HepG2 (cell line): ENCODE measurements around the gene GNG13.

ENCODE experiments used
- ATF7 ChIP-seq, 2 experiments: fragments of 450-650 bp in 1 of 2; sonication (generic) in 1 of 2; formaldehyde crosslinking in 1 of 2; IDR thresholded peaks; 2 replicates each; pipeline versions ENCODE4 v1.4.0 to v1.6.1; 2016 to 2020; ENCODE audit warnings: antibody characterized with exemption in 1 of 2, mild to moderate bottlenecking in 1 of 2, missing genetic modification reagents in 1 of 2
- FOXA1 ChIP-seq, 2 experiments: fragments of 450-650 bp in 1 of 2; sonication (generic) in 1 of 2; formaldehyde crosslinking in 1 of 2; IDR thresholded peaks; 2 replicates each; pipeline versions ENCODE4 v1.4.0 to v1.6.1; 2016 to 2020; ENCODE audit warnings: missing genetic modification reagents in 1 of 2
- FOXJ3 ChIP-seq: sonication (generic); formaldehyde crosslinking; IDR thresholded peaks from 2 replicates; pipeline ENCODE4 v1.4.0; 2020; ENCODE audit warnings: missing genetic modification reagents, mild to moderate bottlenecking, borderline replicate concordance
- FOXK2 ChIP-seq: fragments of 450-650 bp; IDR thresholded peaks from 2 replicates; pipeline ENCODE4 v1.6.1; 2016
- KLF6 ChIP-seq: IDR thresholded peaks from 2 replicates; pipeline ENCODE4 v1.8.0; 2016; ENCODE audit warnings: missing biosample characterization, missing genetic modification reagents
- MYC ChIP-seq: sonication (generic); formaldehyde crosslinking; IDR thresholded peaks from 2 replicates; pipeline ENCODE4 v1.9.0; 2021; ENCODE audit warnings: missing genetic modification reagents, borderline replicate concordance
- POLR2A ChIP-seq, 2 experiments: IDR thresholded peaks; 2 replicates each; pipeline ENCODE4 v1.6.1; 2011; ENCODE audit warnings: low read depth in 2 of 2, low read length in 2 of 2, mild to moderate bottlenecking in 1 of 2, moderate library complexity in 1 of 2; ENCODE audit not compliant: insufficient read depth in 1 of 2
- SMC3 ChIP-seq: IDR thresholded peaks from 2 replicates; pipeline ENCODE4 v1.6.1; 2011; ENCODE audit warnings: low read length, improper control_type of control experiment
- ZNF230 ChIP-seq: sonication (generic); formaldehyde crosslinking; IDR thresholded peaks from 2 replicates; pipeline ENCODE4 v1.4.0; 2020; ENCODE audit warnings: mild to moderate bottlenecking, missing genetic modification reagents
- ZNF234 ChIP-seq: sonication (generic); formaldehyde crosslinking; conservative IDR thresholded peaks from 2 replicates; pipeline ENCODE4 v1.5.1; 2020; ENCODE audit warnings: mild to moderate bottlenecking, missing genetic modification reagents
- ZNF839 ChIP-seq: sonication (generic); formaldehyde crosslinking; IDR thresholded peaks from 2 replicates; pipeline ENCODE4 v1.4.0; 2020; ENCODE audit warnings: missing genetic modification reagents, mild to moderate bottlenecking, borderline replicate concordance

- no peak for TF ChIP-seq MYC (CRISPR knock-in tag)
- no peak for TF ChIP-seq FOXA1 (IDR thresholded peaks at IDR 0.05)
- TF ChIP-seq FOXA1 (CRISPR knock-in tag; IDR thresholded peaks at IDR 0.05) = no peak
- no peak for TF ChIP-seq POLR2A (IDR thresholded peaks at IDR 0.05; ENCODE audit: insufficient read depth in 1 of 2, low read depth in 2 of 2, low read length in 2 of 2)
- TF ChIP-seq KLF6 (CRISPR knock-in tag) = no peak
- TF ChIP-seq ATF7 (IDR thresholded peaks at IDR 0.05) = no peak
- no peak for TF ChIP-seq ATF7 (CRISPR knock-in tag; IDR thresholded peaks at IDR 0.05)
- no peak for TF ChIP-seq FOXK2
- TF ChIP-seq SMC3 = no peak
- no peak for TF ChIP-seq ZNF230 (CRISPR knock-in tag)
- no peak for TF ChIP-seq FOXJ3
- no peak for TF ChIP-seq ZNF234 (CRISPR knock-in tag)
- TF ChIP-seq ZNF839 (CRISPR knock-in tag) = no peak
Observed at GRCh38 chr16:797120-797420, 3.5 kb downstream of the GNG13 start.
